ENCODE data around the gene HID1. TPM values are rescaled to one million over a fixed set of nuclear protein-coding genes. Genes with fewer than 3 reads are reported as not detected.

The HID1 gene
- total and polyA plus RNA-seq, 2 donors from 2014 or later: 13.6 to 32.6 TPM

- DNase-seq (no peak), FAIRE-seq (no peak)
- no peak overlapping the region for H3K27ac ChIP-seq (ENCODE audit: low read depth in 2 of 2, low read length in 2 of 2)
- TF ChIP-seq, protein P1, sequence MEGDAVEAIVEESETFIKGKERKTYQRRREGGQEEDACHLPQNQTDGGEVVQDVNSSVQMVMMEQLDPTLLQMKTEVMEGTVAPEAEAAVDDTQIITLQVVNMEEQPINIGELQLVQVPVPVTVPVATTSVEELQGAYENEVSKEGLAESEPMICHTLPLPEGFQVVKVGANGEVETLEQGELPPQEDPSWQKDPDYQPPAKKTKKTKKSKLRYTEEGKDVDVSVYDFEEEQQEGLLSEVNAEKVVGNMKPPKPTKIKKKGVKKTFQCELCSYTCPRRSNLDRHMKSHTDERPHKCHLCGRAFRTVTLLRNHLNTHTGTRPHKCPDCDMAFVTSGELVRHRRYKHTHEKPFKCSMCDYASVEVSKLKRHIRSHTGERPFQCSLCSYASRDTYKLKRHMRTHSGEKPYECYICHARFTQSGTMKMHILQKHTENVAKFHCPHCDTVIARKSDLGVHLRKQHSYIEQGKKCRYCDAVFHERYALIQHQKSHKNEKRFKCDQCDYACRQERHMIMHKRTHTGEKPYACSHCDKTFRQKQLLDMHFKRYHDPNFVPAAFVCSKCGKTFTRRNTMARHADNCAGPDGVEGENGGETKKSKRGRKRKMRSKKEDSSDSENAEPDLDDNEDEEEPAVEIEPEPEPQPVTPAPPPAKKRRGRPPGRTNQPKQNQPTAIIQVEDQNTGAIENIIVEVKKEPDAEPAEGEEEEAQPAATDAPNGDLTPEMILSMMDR (IDR thresholded peaks at IDR 0.05; ENCODE audit: borderline replicate concordance, extremely low read depth, insufficient read depth): no peak
- H3K4me3 ChIP-seq (ENCODE audit: low read length in 3 of 3): no peak overlapping the region
- H3K9me3 ChIP-seq (ENCODE audit: control insufficient read depth in 2 of 3, insufficient read depth in 1 of 3, low read length in 3 of 3): no peaks in the 10 kb centered on the region
- no peaks in the 10 kb centered on the region for H3K27me3 ChIP-seq (ENCODE audit: control insufficient read depth, insufficient read depth, low read length)
- no peaks in the 10 kb centered on the region for H3K36me3 ChIP-seq (ENCODE audit: control insufficient read depth in 2 of 3, insufficient read depth in 3 of 3, low read length in 3 of 3)
- intact Hi-C loops (cut with DNase I): no loop called here
- no peaks in the 10 kb centered on the region for H3K4me1 ChIP-seq (ENCODE audit: control insufficient read depth in 2 of 3, insufficient read depth in 2 of 3, low read depth in 1 of 3, low read length in 3 of 3)
- H3K9ac ChIP-seq (ENCODE audit: low read length in 3 of 3): no peak overlapping the region
These were observed 67.7 kb downstream of the HID1 start for GRCh38 chr17:74904687-74905409.

DNA sequence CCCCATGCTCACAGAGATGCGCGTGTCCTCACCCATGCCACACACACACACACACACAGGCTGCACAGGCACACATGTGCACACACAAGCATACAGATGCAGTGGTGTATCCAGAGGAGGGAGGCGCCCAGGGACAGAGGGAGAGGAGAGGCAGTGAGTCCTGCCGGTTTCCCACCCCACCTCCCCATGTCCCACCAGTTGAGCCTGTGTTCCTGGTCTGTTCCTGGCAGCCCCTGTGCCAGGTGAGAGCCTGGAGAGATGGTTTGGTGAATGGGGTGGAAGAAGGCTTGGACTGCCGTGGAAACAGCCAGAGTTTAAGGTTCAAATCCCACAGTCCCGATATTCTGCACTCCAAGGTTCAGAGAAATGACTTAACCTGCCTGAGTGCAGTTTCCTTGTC is 68.9 kb downstream of the HID1 start:
- Histone ChIP-seq H3K36me3 (ENCODE audit: control insufficient read depth in 2 of 3, insufficient read depth in 3 of 3, low read length in 3 of 3) (no peaks in the 10 kb centered on the region), H3K27ac (ENCODE audit: low read depth in 2 of 2, low read length in 2 of 2) (no peak overlapping the region), H3K4me3 (ENCODE audit: low read length in 3 of 3) (no peak overlapping the region), H3K9ac (ENCODE audit: low read length in 3 of 3) (no peak overlapping the region), H3K4me1 (ENCODE audit: control insufficient read depth in 2 of 3, insufficient read depth in 2 of 3, low read depth in 1 of 3, low read length in 3 of 3) (no peaks in the 10 kb centered on the region), H3K9me3 (ENCODE audit: control insufficient read depth in 2 of 3, insufficient read depth in 1 of 3, low read length in 3 of 3) (no peaks in the 10 kb centered on the region), H3K27me3 (ENCODE audit: control insufficient read depth, insufficient read depth, low read length) (no peaks in the 10 kb centered on the region)
- FAIRE-seq: no peak
- TF ChIP-seq, protein P1 (IDR thresholded peaks at IDR 0.05; ENCODE audit: borderline replicate concordance, extremely low read depth, insufficient read depth): no peak
- no peak for DNase-seq
- intact Hi-C loops (cut with DNase I): no loop called here

- TF ChIP-seq, protein P1 (IDR thresholded peaks at IDR 0.05; ENCODE audit: borderline replicate concordance, extremely low read depth, insufficient read depth): no peak
- no peaks in the 10 kb centered on the region for H3K9me3 ChIP-seq (ENCODE audit: control insufficient read depth in 2 of 3, insufficient read depth in 1 of 3, low read length in 3 of 3)
- DNase-seq (no peak), FAIRE-seq (no peak)
- H3K9ac ChIP-seq (ENCODE audit: low read length in 3 of 3): no peak overlapping the region
- no peaks in the 10 kb centered on the region for H3K36me3 ChIP-seq (ENCODE audit: control insufficient read depth in 2 of 3, insufficient read depth in 3 of 3, low read length in 3 of 3)
- no peaks in the 10 kb centered on the region for H3K4me1 ChIP-seq (ENCODE audit: control insufficient read depth in 2 of 3, insufficient read depth in 2 of 3, low read depth in 1 of 3, low read length in 3 of 3)
- H3K4me3 ChIP-seq (ENCODE audit: low read length in 3 of 3): no peak overlapping the region
- intact Hi-C loops (cut with DNase I): no loop called here
- no peaks in the 10 kb centered on the region for H3K27me3 ChIP-seq (ENCODE audit: control insufficient read depth, insufficient read depth, low read length)
- no peak overlapping the region for H3K27ac ChIP-seq (ENCODE audit: low read depth in 2 of 2, low read length in 2 of 2)
These were observed 69.5 kb downstream of the HID1 start for GRCh38 chr17:74903034-74903433.

Data from kidney (tissue), 14 donors.